ES-I3 (cell line): Measurements from ENCODE around the gene STARD5.

Experiments
- H3K36me3 ChIP-seq: 2 replicates; pipeline ENCODE4 v1.6.1; 2013; ENCODE audit warnings: mild to moderate bottlenecking, low read length, control low read depth, moderate library complexity; ENCODE audit not compliant: insufficient read depth
- H3K4me1 ChIP-seq: 2 replicates; pipeline ENCODE4 v1.6.1; 2013; ENCODE audit warnings: mild to moderate bottlenecking, control low read depth, low read length; ENCODE audit not compliant: insufficient read depth
- H3K9ac ChIP-seq: 2 replicates; pipeline ENCODE4 v1.6.1; 2013; ENCODE audit warnings: low read depth, mild to moderate bottlenecking, low read length, moderate library complexity
- H3K9me3 ChIP-seq: 2 replicates; pipeline ENCODE4 v1.6.1; 2013; ENCODE audit warnings: mild to moderate bottlenecking, low read length, moderate library complexity; ENCODE audit not compliant: control insufficient read depth, insufficient read depth

Gene STARD5

DNA sequence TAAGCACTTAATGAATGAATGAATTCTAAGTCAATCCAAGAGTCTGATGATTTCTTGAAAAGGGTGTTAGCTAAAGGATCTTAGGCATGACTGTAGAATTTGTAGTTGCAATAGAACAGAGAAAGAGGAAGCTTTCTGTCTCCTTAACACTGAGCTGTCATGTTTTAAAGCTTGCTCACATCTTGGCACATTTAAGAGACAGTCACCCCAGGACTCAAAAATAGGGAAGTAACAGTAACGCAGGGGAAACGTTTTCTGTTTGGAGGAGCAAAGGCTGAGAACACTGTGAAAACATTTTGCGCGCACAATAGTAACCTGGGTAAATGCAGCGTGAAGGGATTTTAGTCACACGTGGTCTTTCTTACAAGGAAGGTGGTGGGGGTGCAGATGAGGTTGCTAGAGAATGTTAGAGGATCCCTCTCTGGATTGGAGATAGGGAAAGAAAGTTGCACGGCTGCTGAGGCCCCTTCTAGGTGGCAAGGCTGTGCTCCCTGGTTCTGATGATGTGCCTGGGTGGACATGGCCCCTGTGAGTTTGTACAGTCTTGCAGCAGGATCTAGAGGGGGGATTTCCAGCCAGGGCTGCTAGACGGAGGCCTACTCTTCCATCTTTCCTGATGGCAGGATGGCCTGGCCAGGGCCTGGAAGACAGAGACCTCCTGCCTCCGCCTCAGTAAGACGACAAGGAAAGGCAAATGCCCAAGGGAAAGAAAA is 12.0 kb downstream of the STARD5 start:
- Histone ChIP-seq H3K36me3 (no peaks in the 10 kb centered on the region), H3K9ac (no peak overlapping the region), H3K4me1 (no peaks in the 10 kb centered on the region), H3K9me3 (no peaks in the 10 kb centered on the region)

DNA sequence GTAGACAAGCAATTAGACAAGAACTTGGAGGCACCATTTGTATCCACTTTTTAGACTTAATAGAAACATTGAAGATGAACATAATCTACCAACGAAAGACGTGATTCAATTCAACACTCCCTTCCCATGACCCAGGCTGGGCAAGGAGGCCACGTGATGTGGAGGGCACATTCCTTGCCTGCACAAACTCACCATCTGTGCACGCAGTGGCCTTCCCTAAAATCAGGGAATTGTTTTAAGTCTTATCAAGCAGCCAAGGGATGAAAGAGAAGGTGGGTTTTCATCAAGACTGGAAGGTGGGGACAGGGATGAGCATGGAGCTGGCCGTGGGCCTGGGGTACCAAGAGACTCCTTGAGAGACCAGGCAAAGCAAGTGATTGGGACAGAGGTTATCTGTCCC is 13.5 kb downstream of the STARD5 start:
- Histone ChIP-seq H3K36me3 (no peaks in the 10 kb centered on the region), H3K9me3 (no peaks in the 10 kb centered on the region), H3K4me1 (no peaks in the 10 kb centered on the region), H3K9ac (no peak overlapping the region)

DNA sequence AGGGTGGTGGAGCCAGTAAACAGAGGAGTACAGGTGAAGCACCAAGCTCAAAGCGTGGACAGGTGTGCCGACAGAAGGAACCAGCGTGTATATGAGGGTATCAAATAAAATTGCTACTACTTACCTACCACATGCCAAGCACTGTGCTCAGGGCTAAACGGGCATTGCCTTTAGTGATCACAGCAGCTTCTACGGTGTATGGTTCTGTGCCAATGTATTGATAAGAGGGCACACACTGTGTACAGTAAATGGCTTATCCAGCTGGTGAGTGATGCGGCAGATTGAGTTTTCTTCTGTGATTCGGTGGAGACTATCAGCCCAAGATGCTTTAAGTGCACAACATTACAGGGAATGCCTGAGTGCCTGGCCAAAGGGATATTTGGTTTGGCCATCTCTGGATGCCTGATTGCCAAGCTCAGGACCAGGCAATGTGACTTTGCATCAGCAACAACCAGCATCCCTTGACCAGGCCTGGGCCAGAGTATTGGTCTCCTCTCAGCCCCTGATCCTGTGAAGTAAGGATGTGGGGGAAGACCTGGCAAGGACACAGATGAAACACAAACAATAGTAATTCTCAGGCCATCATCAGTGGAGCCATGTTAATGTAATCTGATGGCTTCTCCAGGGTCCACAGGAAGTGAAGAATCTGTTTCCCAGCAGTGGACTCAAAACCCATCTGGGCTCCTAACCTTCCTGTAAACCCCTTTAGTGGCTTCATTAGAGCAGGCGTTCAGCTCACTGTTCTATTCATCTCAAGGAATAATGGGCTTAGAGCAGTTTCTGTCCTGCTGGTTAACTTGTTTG is 14.1 kb downstream of the STARD5 start:
- Histone ChIP-seq H3K9me3 (no peaks in the 10 kb centered on the region), H3K9ac (no peak overlapping the region), H3K4me1 (no peaks in the 10 kb centered on the region), H3K36me3 (no peaks in the 10 kb centered on the region)

DNA sequence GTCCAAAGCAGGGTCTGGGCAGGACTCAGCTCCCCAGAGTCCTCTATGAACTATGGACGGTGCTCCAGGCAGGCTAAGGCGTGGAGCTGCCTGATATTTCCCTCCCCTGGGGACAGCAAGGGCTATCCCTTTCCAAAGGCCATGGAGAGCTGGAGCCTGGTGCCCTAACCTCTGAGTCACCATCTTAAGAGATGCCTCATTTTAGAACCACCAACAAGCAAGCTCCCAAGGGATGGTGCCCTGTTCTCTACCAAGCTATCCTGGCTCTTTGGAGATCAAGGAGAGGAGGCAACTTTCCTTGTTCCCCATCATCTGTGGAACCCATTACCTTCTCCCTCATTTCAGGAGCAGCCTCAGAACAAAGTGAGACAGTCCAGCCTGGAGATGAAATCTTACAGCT is 15.7 kb downstream of the STARD5 start:
- Histone ChIP-seq H3K36me3 (no peaks in the 10 kb centered on the region), H3K9me3 (no peaks in the 10 kb centered on the region), H3K4me1 (peaks cover 5% of the 10 kb centered on the region; the same call in 1 of the 2 replicates), H3K9ac (no peak overlapping the region)

DNA sequence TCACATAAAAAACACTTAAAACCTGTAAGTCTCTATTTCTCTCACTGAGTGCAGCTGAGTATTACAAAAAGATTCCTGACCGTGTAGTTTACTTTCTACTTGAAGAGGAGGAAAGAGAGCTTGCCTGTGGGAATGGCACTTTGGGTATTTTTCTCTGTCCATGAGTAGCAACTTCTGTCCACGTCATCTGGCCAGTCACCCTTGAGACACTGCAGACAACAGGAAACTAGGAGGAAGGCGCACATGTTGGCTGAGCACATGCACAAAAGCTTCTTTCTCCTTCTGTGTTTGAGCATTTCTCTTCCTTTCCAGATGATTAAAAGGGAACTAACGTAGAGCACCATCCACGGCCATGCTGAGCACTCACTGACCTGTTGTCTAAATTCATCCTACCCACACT is 19.7 kb downstream of the STARD5 start:
- Histone ChIP-seq H3K9me3 (no peaks in the 10 kb centered on the region), H3K4me1 (peaks cover 5% of the 10 kb centered on the region; the same call in 1 of the 2 replicates), H3K9ac (no peak overlapping the region), H3K36me3 (no peaks in the 10 kb centered on the region)

DNA sequence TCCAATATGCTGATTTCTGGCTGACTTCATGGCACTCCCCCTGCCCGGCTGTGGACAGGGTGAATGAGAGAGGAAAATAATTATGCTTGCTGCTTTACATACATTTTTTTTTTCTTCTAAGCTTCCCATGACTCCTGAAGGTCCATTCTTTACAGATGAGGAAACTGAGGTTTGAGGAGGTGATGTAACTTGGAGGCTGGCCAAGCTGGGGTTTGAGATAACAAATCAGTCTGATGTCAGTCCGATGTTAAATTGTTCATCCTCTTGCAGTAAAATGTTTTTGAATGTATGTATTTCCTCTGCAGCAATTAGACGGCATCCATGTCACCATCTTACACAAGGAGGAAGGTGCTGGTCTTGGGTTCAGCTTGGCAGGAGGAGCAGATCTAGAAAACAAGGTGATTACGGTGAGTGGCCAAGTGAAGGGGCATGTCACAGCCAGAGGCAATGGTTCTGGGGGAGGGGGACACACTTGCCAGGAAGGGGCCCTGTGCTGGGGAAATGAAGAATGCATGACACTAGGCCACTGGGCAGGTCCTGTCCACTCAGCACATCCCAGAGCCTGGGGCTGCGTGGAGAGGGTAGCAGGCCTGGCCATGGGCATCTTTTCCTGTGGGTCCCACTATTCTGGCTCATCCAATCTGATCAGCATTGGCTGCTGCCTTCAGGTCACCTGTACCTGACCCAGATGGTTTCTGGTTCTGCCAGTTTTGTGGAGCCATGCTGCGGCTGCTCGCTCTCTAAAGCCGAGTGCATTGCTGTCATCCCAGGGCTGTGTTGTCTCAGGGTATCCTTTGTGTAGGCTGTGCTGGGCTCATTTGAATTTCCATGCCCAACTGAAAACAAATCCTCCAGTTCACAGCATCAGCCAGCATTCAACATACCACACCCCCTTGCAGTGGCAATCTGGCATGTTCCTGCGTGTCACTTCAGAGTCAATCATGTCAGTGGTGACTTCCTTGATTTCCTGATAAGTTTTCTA is 20.4 kb downstream of the STARD5 start:
- Histone ChIP-seq H3K4me1 (peaks cover 5% of the 10 kb centered on the region; the same call in 1 of the 2 replicates), H3K9ac (no peak overlapping the region), H3K9me3 (no peaks in the 10 kb centered on the region), H3K36me3 (no peaks in the 10 kb centered on the region)

DNA sequence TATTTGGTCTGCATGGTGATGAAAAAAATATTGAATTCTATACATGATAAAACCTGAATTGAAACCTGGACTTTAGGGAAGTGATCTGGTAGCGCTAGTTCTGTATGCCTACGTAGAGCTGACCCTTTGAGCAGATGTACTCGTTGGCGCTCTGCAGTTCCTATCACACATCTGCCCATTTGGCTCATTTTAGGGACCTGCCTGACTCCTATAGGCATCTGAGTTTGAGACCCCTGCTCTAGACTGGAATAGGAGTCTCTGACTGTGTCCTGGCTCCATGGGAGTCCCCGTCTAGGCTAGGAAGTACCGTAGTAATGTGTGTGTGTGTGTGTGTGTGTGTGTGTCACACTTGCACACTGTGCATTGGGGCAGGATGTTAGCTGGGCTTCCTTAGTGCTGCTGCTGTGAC is 21.2 kb downstream of the STARD5 start:
- Histone ChIP-seq H3K36me3 (no peaks in the 10 kb centered on the region), H3K9ac (no peak overlapping the region), H3K4me1 (peaks cover 5% of the 10 kb centered on the region; the same call in 1 of the 2 replicates), H3K9me3 (no peaks in the 10 kb centered on the region)

DNA sequence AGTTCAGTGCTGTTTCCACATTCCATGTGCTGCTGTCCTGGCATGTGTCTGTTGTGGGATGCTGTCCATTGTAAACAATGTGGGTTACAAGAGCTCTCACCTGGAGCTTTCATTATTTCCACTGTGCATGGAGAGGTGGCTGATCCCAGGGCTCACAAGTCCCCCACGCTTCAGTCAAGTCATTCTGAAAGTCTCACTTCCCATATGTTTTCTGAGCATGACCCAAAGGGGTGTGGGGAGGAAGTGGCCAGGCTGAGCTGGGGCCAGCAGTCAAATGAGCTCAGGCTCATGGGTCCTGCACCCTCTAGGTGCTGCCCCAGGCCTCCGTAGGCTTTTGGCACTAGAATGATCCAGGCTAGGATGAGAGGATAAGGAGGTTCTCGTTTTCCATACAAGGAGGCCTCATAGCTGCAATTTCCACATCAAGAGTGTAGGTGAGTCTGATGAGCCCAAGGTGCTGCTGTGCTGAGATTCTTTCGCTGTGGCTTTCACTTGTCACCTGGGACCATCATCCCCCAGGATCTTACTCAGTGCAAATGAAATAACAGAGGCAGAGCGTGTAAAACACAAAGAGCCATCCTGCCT is 22.0 kb downstream of the STARD5 start:
- Histone ChIP-seq H3K9me3 (no peaks in the 10 kb centered on the region), H3K36me3 (no peaks in the 10 kb centered on the region), H3K9ac (no peak overlapping the region), H3K4me1 (peaks cover 5% of the 10 kb centered on the region; the same call in 1 of the 2 replicates)

DNA sequence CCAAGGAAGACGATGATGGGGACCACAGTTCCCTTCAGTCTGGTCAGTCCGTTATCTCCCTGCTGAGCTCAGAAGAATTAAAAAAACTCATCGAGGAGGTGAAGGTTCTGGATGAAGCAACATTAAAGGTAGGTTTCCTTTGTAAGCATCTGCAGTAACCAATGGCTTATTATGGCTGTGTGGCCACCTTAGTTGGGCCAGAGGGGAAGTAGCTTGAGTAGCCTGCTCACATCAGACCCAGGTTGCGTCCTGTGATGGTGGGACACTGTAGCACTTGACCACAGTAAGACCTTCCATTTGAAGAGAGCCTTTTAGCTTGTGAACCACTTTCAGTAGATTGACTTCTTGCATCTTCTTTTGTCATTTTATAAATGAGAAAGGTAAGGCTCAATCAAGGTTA is 22.6 kb downstream of the STARD5 start:
- Histone ChIP-seq H3K9me3 (no peaks in the 10 kb centered on the region), H3K9ac (no peak overlapping the region), H3K4me1 (peaks cover 5% of the 10 kb centered on the region; the same call in 1 of the 2 replicates), H3K36me3 (no peaks in the 10 kb centered on the region)

DNA sequence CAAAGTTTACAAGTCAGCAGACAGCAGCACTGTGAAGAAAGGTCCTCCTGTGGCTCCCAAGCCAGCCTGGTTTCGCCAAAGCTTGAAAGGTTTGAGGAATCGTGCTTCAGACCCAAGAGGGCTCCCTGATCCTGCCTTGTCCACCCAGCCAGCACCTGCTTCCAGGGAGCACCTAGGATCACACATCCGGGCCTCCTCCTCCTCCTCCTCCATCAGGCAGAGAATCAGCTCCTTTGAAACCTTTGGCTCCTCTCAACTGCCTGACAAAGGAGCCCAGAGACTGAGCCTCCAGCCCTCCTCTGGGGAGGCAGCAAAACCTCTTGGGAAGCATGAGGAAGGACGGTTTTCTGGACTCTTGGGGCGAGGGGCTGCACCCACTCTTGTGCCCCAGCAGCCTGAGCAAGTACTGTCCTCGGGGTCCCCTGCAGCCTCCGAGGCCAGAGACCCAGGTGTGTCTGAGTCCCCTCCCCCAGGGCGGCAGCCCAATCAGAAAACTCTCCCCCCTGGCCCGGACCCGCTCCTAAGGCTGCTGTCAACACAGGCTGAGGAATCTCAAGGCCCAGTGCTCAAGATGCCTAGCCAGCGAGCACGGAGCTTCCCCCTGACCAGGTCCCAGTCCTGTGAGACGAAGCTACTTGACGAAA is 24.2 kb downstream of the STARD5 start:
- peaks cover 5% of the 10 kb centered on the region; the same call in 1 of the 2 replicates for H3K4me1 ChIP-seq
- H3K9me3 ChIP-seq: no peaks in the 10 kb centered on the region
- H3K36me3 ChIP-seq: no peaks in the 10 kb centered on the region
- H3K9ac ChIP-seq: no peak overlapping the region

DNA sequence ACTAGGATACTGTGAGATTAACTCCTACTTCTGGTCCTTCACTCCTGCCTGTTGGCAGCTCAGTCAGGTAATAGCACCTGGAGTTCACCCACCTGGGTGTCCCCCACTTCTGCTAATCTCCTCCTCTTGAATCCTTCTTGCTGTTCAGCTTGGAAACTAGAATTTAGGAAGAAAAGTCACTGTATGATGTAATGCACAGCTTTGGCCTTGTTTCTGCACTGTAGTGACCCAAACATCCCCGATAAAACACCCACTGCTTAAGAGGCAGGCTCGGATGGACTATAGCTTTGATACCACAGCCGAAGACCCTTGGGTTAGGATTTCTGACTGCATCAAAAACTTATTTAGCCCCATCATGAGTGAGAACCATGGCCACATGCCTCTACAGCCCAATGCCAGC is 24.8 kb downstream of the STARD5 start:
- Histone ChIP-seq H3K36me3 (no peaks in the 10 kb centered on the region), H3K4me1 (peaks cover 2% of the 10 kb centered on the region; the same call in 1 of the 2 replicates), H3K9ac (no peak overlapping the region), H3K9me3 (no peaks in the 10 kb centered on the region)

DNA sequence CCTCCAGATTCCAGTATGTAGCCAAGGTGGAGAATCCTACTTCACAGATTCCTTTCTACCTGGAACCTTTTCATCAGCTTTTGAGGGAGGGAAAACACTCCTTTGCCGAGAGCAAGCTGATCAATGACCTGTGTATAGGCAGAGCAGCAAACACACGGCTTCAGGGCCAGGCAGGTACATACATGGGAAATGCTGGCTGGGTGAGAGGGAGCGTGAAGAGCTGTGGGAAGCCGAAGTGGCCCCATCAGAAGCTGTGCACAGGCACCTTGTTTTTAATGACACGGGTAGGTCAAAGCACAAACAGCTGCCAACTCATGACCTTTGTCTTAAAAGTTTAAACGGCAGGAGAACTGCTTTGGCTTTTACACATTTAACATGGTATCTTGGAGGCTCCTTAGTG is 25.3 kb downstream of the STARD5 start:
- Histone ChIP-seq H3K4me1 (no peaks in the 10 kb centered on the region; the same call in 1 of the 2 replicates), H3K36me3 (no peaks in the 10 kb centered on the region), H3K9me3 (no peaks in the 10 kb centered on the region), H3K9ac (no peak overlapping the region)
